Body of pancreas (tissue), 4 donors: ENCODE data around the gene KYNU. TPM values are rescaled to one million over a fixed set of nuclear protein-coding genes. Genes with fewer than 3 reads are reported as not detected.
A peak's percentile ranks its signal among the peaks of the same experiment; 100 is the strongest.
"Not testable (repeated sequence)": the region's sequence is repeated elsewhere in the genome, so short reads cannot be mapped to it uniquely, and the experiment has no call there.

Experiments used
- ATAC-seq: fragments of 150-250 bp; one replicate; pipeline ENCODE4 v1.9.1; 2016
- DNase-seq, 4 donors: peaks; one replicate each; pipeline ENCODE4 v3.0.0-alpha.2; 2019
- H3K27ac ChIP-seq, 4 donors: fragments of 200-600 bp; sonication (generic); 1 replicate in 3 of 4; 2 replicates in 1 of 4; pipeline versions ENCODE4 v1.5.1 to v1.6.1; 2016 to 2019; ENCODE audit warnings: mild to moderate bottlenecking in 1 of 4, mixed read lengths in 1 of 4, moderate library complexity in 1 of 4
- H3K27me3 ChIP-seq, 2 donors: fragments of 200-600 bp; sonication (generic); one replicate each; pipeline ENCODE4 v1.6.0; 2016; ENCODE audit warnings: mild to moderate bottlenecking in 1 of 2
- H3K36me3 ChIP-seq, 2 donors: fragments of 200-600 bp; sonication (generic); replicated peaks in 1 of 2; 2 replicates each; pipeline ENCODE4 v1.5.1; 2016; ENCODE audit warnings: low read depth in 2 of 2; ENCODE audit not compliant: insufficient read depth in 1 of 2
- H3K4me1 ChIP-seq: fragments of 200-600 bp; sonication (generic); one replicate; pipeline ENCODE4 v1.6.0; 2016
- H3K4me3 ChIP-seq, 2 donors: fragments of 200-600 bp; sonication (generic); 1 replicate in 1 of 2; 2 replicates in 1 of 2; pipeline ENCODE4 v1.5.1; 2016 to 2019
- H3K9me3 ChIP-seq, 3 donors: fragments of 200-600 bp; sonication (generic); 1 replicate in 2 of 3; 2 replicates in 1 of 3; pipeline ENCODE4 v1.5.1; 2016
- POLR2A ChIP-seq, 3 donors: fragments of 450-650 bp; IDR thresholded peaks; one replicate each; pipeline ENCODE4 v1.6.1; 2016; ENCODE audit warnings: antibody characterized with exemption in 3 of 3, mild to moderate bottlenecking in 2 of 3
- WGBS, 2 donors: methylation state at CpG; one replicate each; pipeline ENCODE4 v1.1.5; 2017; 5-methylcytosine and 5-hydroxymethylcytosine counted together
- intact Hi-C: fragments of 100-400 bp; cut with DNase I; formaldehyde crosslinking; loops from one replicate; pipeline ENCODE4 v1.15.1; 2023
- total RNA-seq, 2 donors: library from RNA; depleted of rRNA; stranded (reverse); fragments of >200 nt; gene quantifications; one replicate each; pipeline ENCODE4 v1.1.0, GENCODE V29; 2016
- TF ChIP-seq, protein P1 (sequence below), 7 experiments: fragments of 450-650 bp in 4 of 7; fragments of 200-600 bp in 3 of 7; sonication (generic) in 3 of 7; IDR thresholded peaks; one replicate each; pipeline ENCODE4 v1.5.1; 2016 to 2019; ENCODE audit warnings: antibody characterized with exemption in 7 of 7

Gene KYNU
- total RNA-seq, 2 donors from 2014 or later = 0.33 to 0.78 TPM

DNA sequence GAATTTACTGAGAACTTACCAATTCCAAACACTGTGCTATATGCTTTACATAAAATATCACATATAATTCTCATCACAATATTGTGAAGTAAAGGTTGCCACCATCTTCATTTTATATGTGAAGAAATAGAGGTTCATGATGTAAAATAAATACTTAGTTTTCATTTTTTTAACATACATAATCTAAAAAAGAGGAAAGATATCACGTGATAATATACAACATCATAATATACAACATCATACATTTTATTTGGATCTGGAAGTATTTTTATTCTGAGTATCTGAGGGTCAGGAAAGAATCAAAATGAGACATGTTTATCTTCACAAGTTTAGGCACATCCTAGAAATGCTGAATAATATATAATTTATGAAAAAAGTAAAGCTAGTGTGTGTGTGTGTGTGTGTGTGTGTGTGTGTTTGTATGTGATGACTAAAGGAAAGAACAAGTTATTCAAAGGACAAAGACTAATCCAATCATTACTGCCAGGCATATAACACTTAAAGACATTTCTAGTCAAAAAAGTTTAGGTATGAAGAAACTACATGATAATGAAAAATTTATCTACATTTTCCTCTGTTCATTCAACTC lies 186.2 kb downstream of the KYNU start:
- ATAC-seq (no peak), DNase-seq (no peak)
- Histone ChIP-seq H3K4me1 (no peaks in the 10 kb centered on the region), H3K27ac (no peak overlapping the region), H3K36me3 (no peaks in the 10 kb centered on the region), H3K4me3 (no peak overlapping the region), H3K9me3 (no peaks in the 10 kb centered on the region), H3K27me3 (no peaks in the 10 kb centered on the region)
- 53 to 59% methylated on average over 1 of the region's 1 CpG for WGBS, 2 donors
- no peak for TF ChIP-seq POLR2A (IDR thresholded peaks at IDR 0.05)
- TF ChIP-seq, protein P1, sequence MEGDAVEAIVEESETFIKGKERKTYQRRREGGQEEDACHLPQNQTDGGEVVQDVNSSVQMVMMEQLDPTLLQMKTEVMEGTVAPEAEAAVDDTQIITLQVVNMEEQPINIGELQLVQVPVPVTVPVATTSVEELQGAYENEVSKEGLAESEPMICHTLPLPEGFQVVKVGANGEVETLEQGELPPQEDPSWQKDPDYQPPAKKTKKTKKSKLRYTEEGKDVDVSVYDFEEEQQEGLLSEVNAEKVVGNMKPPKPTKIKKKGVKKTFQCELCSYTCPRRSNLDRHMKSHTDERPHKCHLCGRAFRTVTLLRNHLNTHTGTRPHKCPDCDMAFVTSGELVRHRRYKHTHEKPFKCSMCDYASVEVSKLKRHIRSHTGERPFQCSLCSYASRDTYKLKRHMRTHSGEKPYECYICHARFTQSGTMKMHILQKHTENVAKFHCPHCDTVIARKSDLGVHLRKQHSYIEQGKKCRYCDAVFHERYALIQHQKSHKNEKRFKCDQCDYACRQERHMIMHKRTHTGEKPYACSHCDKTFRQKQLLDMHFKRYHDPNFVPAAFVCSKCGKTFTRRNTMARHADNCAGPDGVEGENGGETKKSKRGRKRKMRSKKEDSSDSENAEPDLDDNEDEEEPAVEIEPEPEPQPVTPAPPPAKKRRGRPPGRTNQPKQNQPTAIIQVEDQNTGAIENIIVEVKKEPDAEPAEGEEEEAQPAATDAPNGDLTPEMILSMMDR (IDR thresholded peaks at IDR 0.05) = no peak
- intact Hi-C loops = no loop called here

DNA sequence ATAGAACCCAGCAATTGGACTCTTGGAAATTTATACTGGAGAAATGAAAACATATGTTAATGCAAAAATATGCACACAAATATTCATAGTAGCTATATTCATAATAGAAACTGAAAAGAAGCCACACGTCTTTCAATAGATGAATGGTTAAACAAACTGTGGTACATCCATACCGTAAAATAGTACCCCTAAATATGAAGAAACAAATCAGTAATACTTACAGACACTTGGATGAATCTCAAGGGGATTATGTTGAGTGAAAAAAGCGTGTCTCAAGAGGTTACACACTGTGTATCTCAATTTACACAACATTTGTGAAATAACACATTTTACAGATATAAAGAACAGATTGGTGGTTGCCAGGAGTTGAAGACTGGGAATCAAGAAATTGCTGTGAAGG lies 190.6 kb downstream of the KYNU start:
- 60 to 64% methylated on average over 3 of the region's 3 CpGs for WGBS, 2 donors
- H3K27ac ChIP-seq = no peak overlapping the region
- H3K36me3 ChIP-seq = no peaks in the 10 kb centered on the region
- no peaks in the 10 kb centered on the region for H3K4me1 ChIP-seq
- DNase-seq (no peak), ATAC-seq (no peak)
- H3K4me3 ChIP-seq = no peak overlapping the region
- no peaks in the 10 kb centered on the region for H3K27me3 ChIP-seq
- intact Hi-C loops = no loop called here
- TF ChIP-seq, protein P1 (IDR thresholded peaks at IDR 0.05) = no peak
- no peak for TF ChIP-seq POLR2A (IDR thresholded peaks at IDR 0.05)
- no peaks in the 10 kb centered on the region for H3K9me3 ChIP-seq

DNA sequence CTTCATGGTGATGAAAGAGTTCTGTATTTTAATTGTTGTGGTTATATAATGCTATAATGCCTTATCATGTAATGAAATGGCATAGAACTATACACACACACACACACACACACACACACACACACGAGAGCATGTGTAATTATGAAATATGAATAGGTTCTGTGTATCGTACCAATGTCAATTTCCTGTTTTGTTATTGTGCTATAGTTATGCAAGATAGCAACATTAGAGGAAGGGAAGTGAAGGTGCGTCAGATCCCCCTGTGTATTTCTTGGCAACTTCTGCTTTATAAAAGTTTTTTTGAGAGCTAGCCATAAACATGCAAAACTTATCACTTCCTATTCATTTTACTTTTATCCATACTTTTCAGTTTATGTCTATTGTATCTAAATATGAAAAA lies 191.0 kb downstream of the KYNU start:
- 43 to 53% methylated on average over 3 of the region's 3 CpGs for WGBS, 2 donors
- Histone ChIP-seq H3K27ac (no peak overlapping the region), H3K4me1 (no peaks in the 10 kb centered on the region), H3K9me3 (no peaks in the 10 kb centered on the region), H3K27me3 (no peaks in the 10 kb centered on the region), H3K36me3 (no peaks in the 10 kb centered on the region), H3K4me3 (no peak overlapping the region)
- ATAC-seq (no peak), DNase-seq (peak in 1 of 4 donors; percentile 12)
- TF ChIP-seq, protein P1 (IDR thresholded peaks at IDR 0.05) = no peak
- no peak for TF ChIP-seq POLR2A (IDR thresholded peaks at IDR 0.05)
- intact Hi-C loops = no loop called here

DNA sequence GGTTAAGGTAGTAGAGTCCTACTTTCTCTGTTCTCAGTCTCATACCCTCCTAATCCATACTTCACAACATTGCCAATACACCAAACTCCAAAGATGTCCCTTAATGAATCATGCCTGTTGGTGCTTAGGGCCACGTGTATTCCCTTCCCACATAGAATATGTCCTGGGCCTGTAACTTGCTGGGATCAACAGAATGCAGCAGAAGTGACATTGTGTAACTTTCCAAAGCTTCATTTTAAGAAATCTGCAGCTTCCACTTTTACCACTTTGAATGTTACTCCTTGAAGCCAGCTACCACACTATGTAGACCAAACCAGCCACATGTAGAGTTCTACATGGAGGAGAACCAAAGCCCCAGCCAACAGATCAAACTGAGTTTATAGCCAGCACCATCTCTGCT lies 193.2 kb downstream of the KYNU start:
- H3K4me3 ChIP-seq = no peak overlapping the region
- H3K4me1 ChIP-seq = no peaks in the 10 kb centered on the region
- H3K9me3 ChIP-seq = no peaks in the 10 kb centered on the region
- no peak overlapping the region for H3K27ac ChIP-seq
- 33 to 58% methylated on average over 1 of the region's 1 CpG for WGBS, 2 donors
- H3K27me3 ChIP-seq = no peaks in the 10 kb centered on the region
- no peak for ATAC-seq
- peak in 1 of 4 donors; percentile 9 for DNase-seq
- TF ChIP-seq, protein P1 (IDR thresholded peaks at IDR 0.05) = no peak
- TF ChIP-seq POLR2A (IDR thresholded peaks at IDR 0.05) = no peak
- H3K36me3 ChIP-seq = no peaks in the 10 kb centered on the region
- intact Hi-C loops = no loop called here

DNA sequence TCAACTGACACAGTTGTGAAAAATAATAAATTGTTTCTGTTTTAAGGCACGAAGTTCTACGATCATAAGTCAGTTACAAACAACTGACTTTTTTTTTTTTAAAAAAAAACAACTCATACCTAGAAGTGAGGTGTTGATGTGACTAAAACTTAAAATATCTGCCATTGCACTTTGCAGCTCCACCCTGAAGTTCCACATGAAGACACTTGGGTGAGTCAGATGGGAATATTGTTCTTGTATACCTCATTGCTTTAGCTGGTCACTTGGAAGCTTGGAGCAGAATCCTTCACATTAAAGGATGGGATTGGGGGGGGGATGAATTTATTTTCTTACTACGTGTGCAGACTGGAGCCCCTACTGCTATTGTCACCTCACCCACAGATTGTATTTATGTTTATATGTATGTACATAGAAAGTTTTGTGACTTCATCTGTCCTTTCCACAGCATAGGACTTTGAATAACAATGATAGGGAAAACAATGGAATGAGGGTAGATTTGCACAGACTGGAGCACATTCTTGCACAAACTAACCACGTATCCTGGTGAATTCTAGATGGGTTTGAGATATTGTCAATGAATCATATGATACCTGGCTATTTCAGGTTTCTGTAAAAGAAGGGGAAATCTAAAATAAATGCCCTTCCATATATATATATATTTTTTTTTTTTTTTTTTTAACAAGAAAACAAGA lies 193.9 kb downstream of the KYNU start:
- WGBS, 2 donors = 49 to 55% methylated on average over 4 of the region's 4 CpGs
- H3K4me1 ChIP-seq = no peaks in the 10 kb centered on the region
- DNase-seq = no peak
- H3K4me3 ChIP-seq = no peak overlapping the region
- no peaks in the 10 kb centered on the region for H3K27me3 ChIP-seq
- no peaks in the 10 kb centered on the region for H3K9me3 ChIP-seq
- intact Hi-C loops = no loop called here
- ATAC-seq = no peak
- TF ChIP-seq, protein P1 (IDR thresholded peaks at IDR 0.05) = no peak
- no peak for TF ChIP-seq POLR2A (IDR thresholded peaks at IDR 0.05)
- no peaks in the 10 kb centered on the region for H3K36me3 ChIP-seq
- H3K27ac ChIP-seq = no peak overlapping the region

DNA sequence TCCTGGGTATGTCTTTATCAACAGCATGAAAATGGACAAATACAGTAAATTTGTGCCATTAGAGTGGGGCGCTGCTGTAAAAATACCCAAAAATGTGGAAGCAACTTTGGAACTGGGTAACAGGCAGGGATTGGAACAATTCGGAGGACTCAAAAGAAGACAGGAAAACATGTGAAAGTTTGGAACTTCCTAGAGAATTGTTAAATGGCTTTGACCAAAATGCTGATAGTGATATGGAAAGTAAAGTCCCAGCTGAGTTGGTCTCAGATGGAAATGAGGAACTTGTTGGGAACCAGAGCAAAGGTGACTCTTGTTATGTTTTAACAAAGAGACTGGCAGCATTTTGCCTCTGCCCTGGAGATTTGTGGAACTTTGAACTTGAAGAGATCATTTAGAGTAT lies 197.4 kb downstream of the KYNU start:
- DNase-seq, intact Hi-C loops, H3K9me3 ChIP-seq, H3K27ac ChIP-seq, H3K36me3 ChIP-seq, H3K27me3 ChIP-seq, H3K4me3 ChIP-seq, ATAC-seq, H3K4me1 ChIP-seq: not testable (repeated sequence)
- WGBS, 2 donors = 75 to 81% methylated on average over 2 of the region's 2 CpGs
